GDM1 (cell line): ENCODE data around the gene ARID4A.
A peak's percentile ranks its signal among the peaks of the same experiment; 100 is the strongest.
"Not testable (repeated sequence)": the region's sequence is repeated elsewhere in the genome, so short reads cannot be mapped to it uniquely, and the experiment has no call there.

Experiments
- DNase-seq: peaks from one replicate; lab custom pipeline; 2025; lab: John Stamatoyannopoulos, UW

Gene ARID4A

DNA sequence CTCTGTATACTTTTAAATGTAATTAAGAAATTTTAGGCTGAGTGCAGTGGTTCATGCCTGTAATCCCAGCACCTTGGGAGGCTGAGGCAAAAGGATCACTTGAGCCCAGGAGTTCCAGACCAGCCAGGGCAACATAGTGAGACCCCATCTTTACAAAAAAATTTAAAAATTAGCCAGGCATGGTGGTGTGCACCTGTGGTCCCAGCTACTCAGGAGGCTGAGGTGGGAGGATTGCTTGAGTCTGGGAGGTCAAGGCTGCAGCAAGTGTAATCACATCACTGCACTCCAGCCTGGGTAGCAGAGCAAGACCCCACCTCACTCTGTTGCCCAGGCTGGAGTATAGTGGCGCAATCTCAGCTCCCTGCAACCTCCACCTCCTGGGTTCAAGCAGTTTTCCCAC, 63.9 kb downstream of the ARID4A start:
- not testable (repeated sequence) for DNase-seq

- DNase-seq: no peak
Measured at GRCh38 chr14:58362798-58363412, 64.5 kb downstream of the ARID4A start.

DNA sequence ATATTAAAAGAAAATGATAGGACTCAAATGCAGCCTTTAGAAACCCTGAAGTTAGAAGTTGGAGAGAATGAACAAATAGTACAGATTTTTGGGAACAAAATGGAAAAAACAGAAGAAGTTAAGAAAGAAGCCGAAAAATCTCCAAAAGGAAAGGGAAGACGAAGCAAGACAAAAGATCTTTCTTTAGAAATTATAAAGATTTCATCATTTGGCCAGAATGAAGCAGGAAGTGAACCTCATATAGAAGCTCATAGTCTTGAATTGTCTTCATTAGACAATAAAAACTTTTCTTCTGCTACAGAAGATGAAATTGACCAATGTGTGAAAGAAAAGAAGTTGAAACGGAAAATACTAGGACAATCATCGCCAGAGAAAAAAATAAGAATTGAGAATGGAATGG, 66.0 kb downstream of the ARID4A start:
- DNase-seq: no peak

DNA sequence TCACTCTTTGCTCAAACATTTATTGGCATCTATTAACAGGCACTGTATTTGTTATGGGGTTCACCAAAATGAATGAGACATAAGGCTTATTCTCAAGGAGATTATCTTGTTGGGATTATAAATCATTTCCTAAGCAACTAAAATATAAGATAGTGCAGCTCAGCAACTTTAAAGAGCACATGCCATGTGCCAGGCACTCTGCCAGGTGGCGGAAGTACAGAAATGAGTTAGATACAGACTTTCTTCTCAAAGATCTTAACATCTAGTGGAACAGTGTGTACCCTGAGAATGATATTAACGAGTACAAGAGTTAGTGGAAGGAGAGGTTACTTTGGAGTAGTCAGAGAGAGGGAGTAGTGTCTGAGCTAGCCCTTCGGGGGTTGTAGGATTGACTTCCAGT, 68.9 kb downstream of the ARID4A start:
- DNase-seq: no peak

DNA sequence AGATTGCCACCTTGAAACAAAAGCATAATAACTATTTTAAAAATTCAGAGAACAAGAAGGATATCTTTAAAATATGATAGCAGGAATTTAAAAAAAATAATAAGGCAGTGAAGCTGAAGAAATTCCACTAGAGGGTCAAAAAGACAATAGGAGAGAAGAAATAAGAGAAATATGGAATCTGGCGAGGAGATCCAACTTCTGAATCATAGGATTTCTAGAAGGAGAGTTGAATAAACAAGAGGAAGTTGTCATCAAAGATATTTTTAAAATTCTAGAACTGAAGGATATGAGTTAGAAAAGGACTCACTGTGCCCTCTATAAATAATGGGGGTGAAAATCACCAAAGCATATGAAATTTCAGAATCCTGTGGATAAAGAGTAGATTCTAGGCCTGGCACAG, 70.6 kb downstream of the ARID4A start:
- no peak for DNase-seq

DNA sequence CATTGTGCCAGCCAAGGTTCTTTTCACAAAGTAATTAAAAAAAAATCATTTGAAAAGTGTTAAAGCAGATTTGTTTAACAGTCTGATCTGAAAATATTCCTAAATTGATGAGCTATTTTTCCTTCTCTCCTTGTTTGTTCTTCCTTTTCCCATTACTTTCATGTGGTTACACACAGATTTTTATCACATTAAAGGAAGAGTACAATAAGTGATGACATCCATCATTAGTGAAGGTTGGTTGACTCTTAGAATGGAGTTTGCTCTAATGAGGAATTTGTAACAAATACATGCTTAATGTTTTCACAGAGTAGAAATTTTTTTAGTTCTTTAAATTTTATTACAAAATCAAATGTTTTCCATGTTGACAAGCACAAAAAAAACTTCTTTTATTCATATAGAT, 78.4 kb downstream of the ARID4A start:
- no peak for DNase-seq

DNA sequence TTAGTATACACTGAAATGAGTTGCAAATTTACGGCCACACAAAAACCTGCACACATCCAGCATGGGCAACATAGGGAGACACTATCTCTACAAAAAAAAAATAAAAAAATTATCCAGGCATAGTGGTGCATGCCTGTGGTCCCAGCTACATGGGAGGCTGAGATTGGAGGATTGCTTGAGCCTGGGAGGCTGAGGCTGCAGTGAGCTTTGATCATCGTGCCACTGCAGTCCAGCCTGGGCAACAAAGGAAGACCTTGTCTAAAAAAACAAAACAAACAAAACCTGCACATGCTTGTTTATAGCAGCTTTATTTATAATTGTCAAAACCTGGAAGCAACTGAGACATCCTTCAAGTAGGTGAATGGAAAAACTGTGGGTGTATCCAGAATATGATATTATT, 92.5 kb downstream of the ARID4A start:
- no peak for DNase-seq

DNA sequence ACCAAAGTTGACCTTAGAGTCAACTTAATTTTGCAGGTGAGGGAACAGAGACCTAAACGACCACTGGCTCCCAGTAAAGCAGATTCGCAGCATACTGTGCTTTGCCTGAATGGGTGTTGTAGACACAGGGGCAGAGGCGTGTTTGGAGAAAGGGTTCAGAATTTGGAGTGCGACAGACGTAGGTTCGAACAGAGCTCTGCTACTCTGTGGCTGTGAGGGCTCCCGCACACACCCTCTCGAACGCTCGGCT, 97.1 kb downstream of the ARID4A start:
- no peak for DNase-seq

DNA sequence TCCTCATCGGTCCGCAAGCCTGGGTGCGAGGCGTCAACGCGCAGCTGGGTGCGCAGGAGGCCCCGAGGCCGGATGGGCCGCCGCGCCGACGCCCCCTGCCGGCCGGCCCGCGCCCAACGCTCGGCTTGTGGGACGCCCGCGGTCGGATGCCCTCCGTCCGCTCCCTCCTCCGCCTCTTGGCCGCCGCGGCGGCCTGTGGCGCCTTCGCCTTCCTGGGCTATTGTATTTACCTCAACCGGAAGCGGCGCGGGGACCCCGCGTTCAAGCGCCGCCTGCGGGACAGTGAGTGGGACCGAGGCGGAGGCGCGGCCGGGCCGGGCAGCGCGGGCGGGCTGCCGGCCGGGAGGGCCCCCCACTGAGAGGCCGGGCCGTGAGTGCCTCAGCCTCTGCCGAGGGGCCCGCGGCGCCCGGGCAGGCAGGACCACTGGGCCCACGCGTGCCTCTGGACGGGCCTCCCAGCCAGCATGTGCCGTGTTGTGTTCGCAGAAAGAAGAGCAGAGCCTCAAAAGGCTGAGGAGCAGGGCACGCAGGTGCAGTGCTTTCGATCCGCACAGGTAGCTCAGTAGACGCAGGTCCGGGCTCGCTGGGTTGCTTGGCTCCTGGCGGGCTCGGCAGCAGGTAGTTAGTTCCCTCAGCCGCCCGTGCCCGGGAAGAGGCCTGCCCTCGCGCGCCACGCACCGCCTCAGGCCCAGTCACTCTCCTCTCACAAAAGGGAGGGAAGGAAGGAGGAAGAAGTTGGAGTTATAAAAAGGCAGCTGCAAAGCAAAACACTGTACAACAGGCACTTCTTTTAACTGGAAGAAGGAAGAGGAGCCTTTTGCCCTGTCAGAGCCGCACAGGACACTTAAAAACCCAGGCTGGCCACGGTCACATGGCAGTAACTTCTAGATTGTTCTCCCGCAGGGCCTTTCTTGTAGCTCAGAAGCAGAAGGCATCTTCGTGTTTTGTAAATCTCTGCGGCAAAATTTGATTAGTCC, 97.7 kb downstream of the ARID4A start, which contains the start of gene TOMM20L:
Gene TOMM20L, plus strand, starts transcription at position 119 of the 977 bp plus-strand sequence. Its CDS starts 28 bp downstream, at position 147.
- DNase-seq: peak; percentile 22

DNA sequence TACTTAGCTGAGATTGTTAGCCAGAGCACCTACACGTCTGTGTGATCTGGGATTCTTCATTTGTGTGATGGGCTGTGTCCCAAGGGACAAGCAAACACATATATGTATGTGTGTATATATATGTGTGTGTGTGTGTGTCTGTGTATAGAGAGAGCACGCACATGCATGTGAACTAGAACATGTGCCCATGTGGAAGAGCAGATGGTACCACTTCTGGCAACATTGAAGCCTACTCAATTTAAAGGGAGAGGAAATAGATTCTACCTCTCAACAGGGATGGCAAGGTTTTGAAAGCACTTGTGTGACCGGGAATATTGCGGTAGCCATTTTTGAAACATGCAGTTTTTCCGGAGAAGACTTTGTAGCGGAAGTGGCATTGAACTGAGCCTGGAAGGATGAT, 98.8 kb downstream of the ARID4A start:
- no peak for DNase-seq

DNA sequence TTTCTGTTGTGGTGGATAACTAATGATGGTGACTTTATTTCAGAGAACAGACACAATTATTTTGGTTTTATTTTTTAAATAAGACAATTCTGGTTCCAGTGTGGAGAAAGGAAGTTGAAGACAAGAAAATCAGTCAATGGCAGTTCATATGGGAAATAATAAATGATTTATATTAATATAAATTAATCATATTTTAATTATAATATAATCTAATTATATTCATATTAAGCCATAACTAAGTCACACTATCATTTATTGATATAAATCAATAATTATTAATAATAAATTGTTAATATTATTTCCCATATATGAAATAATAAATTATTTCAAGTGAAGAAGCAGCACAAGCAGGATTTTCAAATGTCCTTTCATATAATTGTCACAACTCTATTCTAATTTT, 100.1 kb downstream of the ARID4A start:
- DNase-seq: no peak

- DNase-seq: no peak
Measured at GRCh38 chr14:58398895-58399294, 100.5 kb downstream of the ARID4A start.

- no peak for DNase-seq
Measured at GRCh38 chr14:58401587-58401986, 103.2 kb downstream of the ARID4A start.

- DNase-seq: no peak
Measured at GRCh38 chr14:58408681-58409215, 110.4 kb downstream of the ARID4A start.

- no peak for DNase-seq
Measured at GRCh38 chr14:58414845-58415244, 116.5 kb downstream of the ARID4A start.

GRCh38 chr14:58415636-58416547, 117.5 kb downstream of the ARID4A start:
- no peak for DNase-seq

- DNase-seq: not testable (repeated sequence)
Measured at GRCh38 chr14:58416934-58417333, 118.6 kb downstream of the ARID4A start.
